Mesenteric fat pad (tissue), 1 donor: ENCODE results near the gene IFT22. TPM values are rescaled to one million over a fixed set of nuclear protein-coding genes. Genes with fewer than 3 reads are reported as not detected.
"Not testable (repeated sequence)": the region's sequence is repeated elsewhere in the genome, so short reads cannot be mapped to it uniquely, and the experiment has no call there.

Experiments
- DNase-seq: peaks from one replicate; pipeline ENCODE4 v3.0.0-alpha.2; 2020; ENCODE audit warnings: low spot score
- total RNA-seq: library from RNA; stranded (reverse); fragmentation: NEBNext Ultra II Directional; extraction: Animal tissue kit (Norgen Biotek cat#: 25700); gene quantifications from one replicate; pipeline ENCODE4 v1.2.1, GENCODE V29; 2021
- donor health status: DM: yes; HTN: yes; CAD: no.

The IFT22 gene
- total RNA-seq, 1 donor from 2014 or later = 12.0 TPM

DNA sequence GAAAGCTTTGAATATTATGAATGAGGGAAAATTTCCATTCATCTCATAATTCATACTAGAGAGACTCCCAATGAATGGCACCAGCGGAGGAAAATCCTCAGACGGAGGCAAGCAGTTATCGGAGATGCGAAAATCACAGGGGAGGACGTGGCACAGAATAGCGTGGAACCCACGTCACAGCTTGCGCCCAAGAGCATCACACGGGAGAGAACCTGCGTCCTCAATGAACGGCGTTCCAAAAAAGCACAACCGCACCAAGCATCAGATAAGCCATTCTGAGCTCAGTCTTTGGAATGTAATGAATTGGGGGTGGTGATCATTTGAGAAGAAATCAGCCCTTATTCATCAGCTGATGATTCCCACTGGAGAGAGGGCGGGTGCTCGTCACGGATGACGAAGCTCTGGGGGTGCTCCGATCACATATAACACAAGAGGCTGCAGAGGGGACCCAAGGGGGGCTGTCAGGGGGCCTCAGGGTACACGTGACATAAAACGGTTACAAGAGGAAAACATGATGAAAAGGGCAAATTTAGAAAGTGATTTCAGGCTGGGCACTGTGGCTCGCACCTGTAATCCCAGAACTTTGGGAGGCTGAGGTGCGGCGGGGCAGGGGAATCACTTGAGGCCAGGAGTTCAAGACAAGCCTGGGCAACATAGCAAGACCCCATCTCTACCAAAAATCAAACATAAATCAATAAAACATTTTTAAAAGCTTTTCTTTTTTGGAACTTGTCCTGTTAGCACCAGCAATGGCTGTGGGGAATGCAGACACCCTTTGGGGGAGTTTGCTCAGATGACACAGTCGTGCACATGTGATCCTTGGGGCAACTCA lies 42.9 kb downstream of the IFT22 start:
- DNase-seq = no peak

DNA sequence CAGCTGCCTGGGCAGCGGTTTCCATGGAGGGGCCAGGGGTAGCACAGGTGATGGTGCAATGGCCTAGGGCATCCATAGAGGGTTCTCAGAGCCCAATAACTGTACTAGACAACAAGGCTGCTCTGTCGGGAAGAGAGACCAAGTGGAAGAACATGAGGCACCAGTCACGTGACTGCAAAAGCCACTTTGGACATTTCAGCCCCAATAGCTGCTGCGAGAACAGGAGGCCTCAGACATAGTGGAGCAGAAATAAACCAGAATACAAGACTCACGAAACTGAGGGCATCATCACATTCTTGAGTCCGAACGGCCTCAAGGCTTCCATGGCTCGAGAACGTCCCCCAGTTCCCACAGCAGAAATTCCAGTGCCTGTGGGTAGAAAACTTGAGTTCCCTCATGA lies 44.5 kb downstream of the IFT22 start:
- no peak for DNase-seq

DNA sequence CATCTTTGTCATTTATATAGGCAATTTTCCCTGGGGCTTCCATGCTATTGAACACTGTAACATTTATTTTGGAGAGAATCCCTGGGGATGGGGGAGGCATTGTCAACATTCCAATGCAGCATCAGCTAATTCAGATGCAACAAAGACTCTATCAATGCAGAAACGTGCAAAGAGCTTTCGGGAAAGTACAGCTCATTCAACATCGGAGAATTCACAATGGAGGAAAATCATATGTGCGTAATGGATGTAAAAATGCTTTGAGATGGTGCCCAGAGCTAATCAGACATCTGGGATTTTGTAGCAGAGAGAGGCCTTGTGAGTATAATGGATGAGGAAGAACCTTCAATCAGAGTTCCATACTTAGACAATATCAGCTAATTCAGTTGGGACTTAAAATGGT lies 48.4 kb downstream of the IFT22 start:
- DNase-seq = no peak

DNA sequence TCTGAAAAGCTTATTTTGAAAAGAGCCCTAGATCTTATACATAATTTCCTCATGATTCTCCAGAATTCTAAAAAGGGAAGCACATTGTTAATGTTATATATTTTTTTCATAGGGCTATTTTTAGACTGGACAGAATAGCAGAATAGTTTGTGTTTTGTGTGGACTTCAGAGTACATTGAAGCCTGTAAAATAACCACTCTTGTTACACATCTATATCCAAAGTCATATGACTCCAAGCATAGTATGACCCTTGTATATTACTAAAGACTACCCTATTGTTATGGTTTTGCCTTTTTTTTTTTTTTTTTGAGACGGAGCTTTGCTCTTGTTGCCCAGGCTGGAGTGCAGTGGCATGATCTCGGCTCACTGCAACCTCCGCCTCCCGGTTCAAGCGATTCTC lies 50.6 kb downstream of the IFT22 start:
- DNase-seq = no peak

DNA sequence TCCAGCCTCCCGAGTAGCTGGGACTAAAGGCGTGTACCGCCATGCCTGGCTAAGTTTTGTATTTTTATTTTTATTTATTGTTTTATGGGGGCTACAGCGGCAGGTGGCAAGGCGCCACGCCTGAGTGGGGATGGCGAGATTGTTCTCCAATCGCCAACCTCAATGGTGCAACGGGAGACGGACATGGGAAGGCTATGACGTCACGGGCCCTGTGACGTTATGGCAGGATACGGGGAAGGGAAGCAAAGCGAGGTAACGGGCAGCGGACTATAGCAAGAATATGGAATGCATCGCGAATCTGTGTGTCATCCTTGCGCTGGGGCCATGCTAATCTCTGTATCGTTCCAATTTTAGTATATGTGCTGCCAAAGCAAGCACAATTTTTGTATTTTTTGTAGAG lies 51.9 kb downstream of the IFT22 start:
- DNase-seq = no peak

DNA sequence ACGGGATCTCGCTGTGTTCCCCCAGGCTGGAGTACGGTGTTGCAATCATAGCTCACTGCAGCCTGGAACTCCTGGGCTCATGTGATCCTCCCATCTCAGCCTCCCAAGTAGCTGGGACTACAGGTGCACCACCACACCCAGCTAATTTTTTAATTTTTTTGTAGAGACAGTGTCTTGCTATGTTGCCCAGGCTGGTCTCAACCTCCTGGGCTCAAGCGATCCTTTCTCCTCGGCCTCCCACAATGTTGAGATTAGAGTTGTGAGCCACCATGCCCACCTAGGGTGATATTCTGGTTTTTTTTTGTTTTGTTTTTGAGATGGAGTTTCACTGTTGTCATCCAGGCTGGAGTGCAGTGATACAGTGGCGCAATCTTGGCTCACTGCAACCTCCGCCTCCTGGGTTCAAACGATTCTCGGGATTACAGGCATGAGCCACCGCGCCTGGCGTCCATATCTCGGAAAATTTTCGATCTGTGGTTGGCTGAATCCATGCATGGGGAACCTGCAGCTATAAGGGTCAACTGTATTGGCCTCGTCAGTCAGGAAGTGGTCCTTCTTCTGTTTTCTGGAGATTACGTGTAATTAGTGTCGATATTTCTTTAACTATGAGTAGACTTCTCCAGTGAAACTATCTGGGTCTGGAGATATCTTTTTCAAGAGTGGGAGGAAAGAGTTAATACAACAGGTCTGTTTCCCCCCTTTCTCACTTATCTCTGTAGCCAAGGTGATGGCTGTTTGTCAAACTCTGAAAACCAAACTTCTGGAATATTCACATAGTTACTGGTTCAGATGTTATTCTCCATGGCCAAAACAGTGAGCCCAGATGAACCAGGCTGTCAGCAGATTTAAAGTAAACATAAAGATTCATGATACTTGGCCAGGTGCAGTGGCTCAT lies 55.7 kb downstream of the IFT22 start:
- no peak for DNase-seq

DNA sequence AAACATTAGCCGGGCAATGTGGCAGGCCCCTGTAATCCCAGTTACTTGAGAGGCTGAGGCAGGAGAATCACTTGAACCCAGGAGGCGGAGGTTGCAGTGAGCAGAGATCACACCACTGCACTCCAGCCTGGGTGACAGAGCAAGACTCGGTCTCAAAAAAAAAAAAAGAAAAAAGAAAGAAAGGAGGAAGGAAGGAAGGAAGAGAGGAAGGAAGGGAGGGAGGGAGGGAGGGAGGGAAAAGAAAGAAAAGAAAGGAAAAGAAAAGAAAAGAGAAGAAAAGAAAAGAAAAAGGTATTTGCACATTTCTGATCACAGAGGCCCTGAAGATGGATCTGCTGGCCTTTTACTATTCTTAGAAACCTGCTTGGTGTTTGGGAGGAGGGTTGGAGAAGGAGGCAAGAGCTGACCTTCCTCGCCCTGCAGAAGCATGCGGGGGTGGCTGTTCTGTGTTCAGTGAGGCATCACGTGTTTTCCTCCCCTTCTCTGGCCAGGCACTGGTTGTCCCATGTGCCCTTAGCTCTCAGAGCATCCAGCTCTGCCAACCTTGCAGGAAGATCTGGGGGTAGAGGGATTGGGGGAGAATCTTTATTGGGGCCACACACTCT lies 57.4 kb downstream of the IFT22 start:
- DNase-seq = not testable (repeated sequence)

Other genes starting within 250 kb of the IFT22 start
- gene TRIM56, start 236.3 kb downstream of the IFT22 start, total RNA-seq = 48.2 TPM
- 130 TPM for gene SERPINE1, start 194.7 kb downstream of the IFT22 start, total RNA-seq
- 30.4 TPM for gene AP1S1, start 167.3 kb downstream of the IFT22 start, total RNA-seq
- 0.22 TPM for gene VGF, start 156.2 kb downstream of the IFT22 start, total RNA-seq
- gene NAT16, start 141.5 kb downstream of the IFT22 start, total RNA-seq = not detected
- gene MOGAT3, start 120.8 kb downstream of the IFT22 start, total RNA-seq = not detected
- gene PLOD3, start 104.2 kb downstream of the IFT22 start, total RNA-seq = 74.3 TPM
- gene ZNHIT1, start 103.6 kb downstream of the IFT22 start, total RNA-seq = 74.8 TPM
- gene CLDN15, start 84.0 kb downstream of the IFT22 start, total RNA-seq = 13.3 TPM
- 219 TPM for gene FIS1, start 76.7 kb downstream of the IFT22 start, total RNA-seq
- gene COL26A1, start 41.1 kb upstream of the IFT22 start, total RNA-seq = not detected